D721Med (cell line): ENCODE measurements around the gene DLX1.

ENCODE experiments used
- DNase-seq: peaks from one replicate; pipeline ENCODE4 v3.0.0; 2011; ENCODE audit warnings: low spot score; ENCODE audit not compliant: insufficient read length
- FAIRE-seq: peaks from 2 replicates; lab custom pipeline; 2011; peaks lifted over from hg19 to GRCh38; lab: Jason Lieb, UNC
- TF ChIP-seq, protein P1 (sequence below): IDR thresholded peaks from 2 replicates; pipeline ENCODE4 v1.5.1; 2012; ENCODE audit warnings: mild to moderate bottlenecking, control low read depth; ENCODE audit not compliant: insufficient read depth; ENCODE audit errors: missing control alignments

DLX1 gene

DNA sequence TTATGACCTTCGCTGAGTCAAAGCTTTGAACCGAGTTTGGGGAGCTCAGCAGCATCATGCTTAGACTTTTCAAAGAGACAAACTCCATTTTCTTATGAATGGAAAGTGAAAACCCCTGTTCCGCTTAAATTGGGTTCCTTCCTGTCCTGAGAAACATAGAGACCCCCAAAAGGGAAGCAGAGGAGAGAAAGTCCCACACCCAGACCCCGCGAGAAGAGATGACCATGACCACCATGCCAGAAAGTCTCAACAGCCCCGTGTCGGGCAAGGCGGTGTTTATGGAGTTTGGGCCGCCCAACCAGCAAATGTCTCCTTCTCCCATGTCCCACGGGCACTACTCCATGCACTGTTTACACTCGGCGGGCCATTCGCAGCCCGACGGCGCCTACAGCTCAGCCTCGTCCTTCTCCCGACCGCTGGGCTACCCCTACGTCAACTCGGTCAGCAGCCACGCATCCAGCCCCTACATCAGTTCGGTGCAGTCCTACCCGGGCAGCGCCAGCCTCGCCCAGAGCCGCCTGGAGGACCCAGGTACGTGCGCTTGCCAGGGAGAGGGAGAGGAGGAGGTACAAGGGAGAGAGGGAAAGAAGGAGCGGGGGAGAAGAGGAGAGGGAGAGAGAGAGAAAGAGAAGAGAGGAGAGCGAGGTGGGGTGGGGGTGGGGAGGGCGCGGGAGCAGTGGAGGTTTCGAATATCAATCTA is at the start of gene DLX1:
Gene DLX1, plus strand, starts transcription at position 48 of the 700 bp plus-strand sequence. Its CDS starts 171 bp downstream, at position 219.
- FAIRE-seq (no peak), DNase-seq (peak; percentile 39)
- TF ChIP-seq, protein P1, sequence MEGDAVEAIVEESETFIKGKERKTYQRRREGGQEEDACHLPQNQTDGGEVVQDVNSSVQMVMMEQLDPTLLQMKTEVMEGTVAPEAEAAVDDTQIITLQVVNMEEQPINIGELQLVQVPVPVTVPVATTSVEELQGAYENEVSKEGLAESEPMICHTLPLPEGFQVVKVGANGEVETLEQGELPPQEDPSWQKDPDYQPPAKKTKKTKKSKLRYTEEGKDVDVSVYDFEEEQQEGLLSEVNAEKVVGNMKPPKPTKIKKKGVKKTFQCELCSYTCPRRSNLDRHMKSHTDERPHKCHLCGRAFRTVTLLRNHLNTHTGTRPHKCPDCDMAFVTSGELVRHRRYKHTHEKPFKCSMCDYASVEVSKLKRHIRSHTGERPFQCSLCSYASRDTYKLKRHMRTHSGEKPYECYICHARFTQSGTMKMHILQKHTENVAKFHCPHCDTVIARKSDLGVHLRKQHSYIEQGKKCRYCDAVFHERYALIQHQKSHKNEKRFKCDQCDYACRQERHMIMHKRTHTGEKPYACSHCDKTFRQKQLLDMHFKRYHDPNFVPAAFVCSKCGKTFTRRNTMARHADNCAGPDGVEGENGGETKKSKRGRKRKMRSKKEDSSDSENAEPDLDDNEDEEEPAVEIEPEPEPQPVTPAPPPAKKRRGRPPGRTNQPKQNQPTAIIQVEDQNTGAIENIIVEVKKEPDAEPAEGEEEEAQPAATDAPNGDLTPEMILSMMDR, result no peak

DNA sequence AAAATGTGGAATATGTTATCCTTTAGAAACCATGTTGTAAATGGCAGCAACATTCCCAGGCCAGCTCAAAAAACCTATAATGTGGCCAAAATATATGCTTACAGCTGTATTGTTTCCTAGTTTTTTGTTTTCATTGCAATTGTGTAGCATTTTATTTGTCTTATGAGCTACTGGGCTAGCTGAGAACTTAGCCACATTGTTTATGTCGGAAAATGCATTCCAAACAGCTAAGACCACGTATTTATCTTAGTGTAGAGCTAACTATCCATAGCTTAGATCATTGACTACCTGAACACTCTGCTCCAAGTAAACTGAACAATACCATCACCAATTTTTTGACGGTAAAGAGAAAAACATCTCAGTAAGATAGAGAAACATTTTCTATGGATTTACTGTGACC is 47.2 kb upstream of the DLX1 start:
- FAIRE-seq, result no peak
- DNase-seq, result no peak
- TF ChIP-seq, protein P1, result no peak

DNA sequence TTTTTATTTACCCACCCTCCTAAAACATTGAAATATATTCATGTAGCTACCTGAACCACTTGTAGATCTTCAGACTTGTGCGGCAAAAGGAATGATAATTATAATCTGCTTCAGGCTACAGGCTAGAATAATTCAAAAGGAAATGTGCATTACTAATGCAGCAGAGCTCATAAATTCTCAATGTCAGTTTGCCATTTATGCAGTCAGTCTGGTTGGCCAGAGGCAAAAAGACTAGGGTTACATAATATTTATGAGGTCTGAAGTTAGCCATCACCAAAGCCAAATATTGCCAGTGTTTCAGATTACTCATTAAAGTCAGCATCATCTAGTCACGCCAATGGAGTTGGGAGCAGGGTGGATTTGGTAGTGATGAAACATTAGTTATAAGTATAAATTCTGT is 46.7 kb upstream of the DLX1 start:
- FAIRE-seq, result no peak
- DNase-seq, result no peak
- TF ChIP-seq, protein P1, result no peak

DNA sequence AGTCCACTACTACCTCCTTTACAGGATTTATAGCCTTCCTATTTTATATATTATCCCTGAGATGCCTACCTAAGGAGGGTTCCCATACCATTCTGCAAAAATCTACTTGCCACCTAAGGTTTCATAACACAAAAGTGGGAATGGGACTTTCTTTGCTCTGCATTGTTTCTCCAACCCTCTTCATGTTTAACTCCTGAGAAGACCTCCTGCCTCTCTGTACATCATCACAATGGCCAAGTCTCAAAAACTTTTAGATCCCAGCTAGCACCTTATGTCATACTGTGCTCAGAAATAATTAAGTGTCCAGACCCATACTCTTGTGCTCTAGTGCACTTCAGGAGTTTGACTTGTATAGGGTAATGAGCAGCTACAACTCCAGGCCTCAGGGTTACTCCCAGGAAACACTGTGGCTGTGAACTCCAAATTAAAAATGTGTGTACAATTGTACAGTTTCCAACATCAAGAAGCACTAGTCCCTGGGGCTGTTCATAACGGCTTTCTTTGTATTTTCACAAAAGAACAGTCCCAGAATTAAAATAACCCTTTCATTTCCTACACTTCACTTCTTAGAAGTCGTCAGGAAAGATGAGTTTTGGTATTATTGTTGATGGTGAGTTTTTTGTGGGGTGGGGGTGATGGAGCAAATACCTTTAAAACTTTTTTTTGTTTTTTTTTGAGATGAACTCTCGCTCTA is 46.1 kb upstream of the DLX1 start:
- FAIRE-seq (no peak), DNase-seq (no peak)
- TF ChIP-seq, protein P1, result no peak

DNA sequence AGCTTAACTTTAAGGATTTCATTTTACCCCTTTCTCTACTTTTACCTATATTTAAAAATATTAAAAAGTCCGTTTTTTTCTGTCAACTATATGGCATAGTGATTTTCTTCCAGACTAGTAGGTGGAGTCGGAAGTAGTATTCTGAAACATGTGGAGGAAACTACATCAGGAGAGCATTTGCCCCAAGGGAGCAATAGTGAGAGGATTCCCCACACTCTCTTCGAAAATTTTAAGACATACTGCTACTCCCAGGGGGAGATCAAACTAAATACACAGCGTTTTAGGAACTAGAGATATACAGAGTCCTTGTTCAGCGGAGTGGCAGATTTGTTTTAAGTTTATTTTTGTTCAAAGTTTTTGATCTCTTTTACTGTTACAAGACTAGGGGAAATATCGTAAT is 45.0 kb upstream of the DLX1 start:
- no peak for DNase-seq
- FAIRE-seq, result no peak
- TF ChIP-seq, protein P1, result no peak

DNA sequence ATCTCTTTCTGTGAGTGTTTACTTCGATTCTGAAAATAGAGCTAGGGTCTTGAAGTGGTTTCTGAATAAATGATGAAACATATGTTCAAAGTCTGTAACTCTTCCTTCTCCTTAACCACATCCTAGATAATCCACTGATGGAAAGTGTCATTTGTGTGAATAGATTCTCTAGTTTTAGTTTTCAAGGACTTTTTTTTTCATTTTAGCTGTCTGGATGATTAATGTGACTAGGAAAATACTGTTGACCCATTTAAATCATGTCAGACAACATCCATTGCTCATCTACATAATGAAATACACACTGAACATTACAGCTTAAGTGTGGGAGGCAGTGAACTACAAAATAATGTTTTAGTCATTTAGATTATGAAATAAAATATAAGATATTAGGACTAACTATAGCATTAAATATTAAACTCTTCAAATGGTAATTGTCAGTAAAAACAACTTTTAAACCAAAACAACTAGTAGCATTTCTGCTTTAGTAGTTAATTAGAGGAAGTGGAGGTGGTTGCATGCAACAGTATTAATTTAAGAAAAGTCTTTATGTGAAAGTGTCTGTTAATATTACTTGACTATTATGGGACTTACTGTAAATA is 39.1 kb upstream of the DLX1 start:
- TF ChIP-seq, protein P1, result no peak
- DNase-seq (no peak), FAIRE-seq (no peak)
